Esophagus muscularis mucosa (tissue), 4 donors: ENCODE data around the gene ZNF653. TPM values are rescaled to one million over a fixed set of nuclear protein-coding genes. Genes with fewer than 3 reads are reported as not detected.
"Not testable (repeated sequence)": the region's sequence is repeated elsewhere in the genome, so short reads cannot be mapped to it uniquely, and the experiment has no call there.

Experiments
- DNase-seq: peaks from one replicate; pipeline ENCODE4 v3.0.0-alpha.2; 2017; ENCODE audit errors: extremely low spot score
- H3K27ac ChIP-seq, 4 donors: fragments of 200-600 bp; sonication (generic); replicated peaks in 1 of 4; 1 replicate in 3 of 4; 2 replicates in 1 of 4; pipeline ENCODE4 v1.5.1; 2016 to 2019; ENCODE audit warnings: mild to moderate bottlenecking in 1 of 4
- H3K27me3 ChIP-seq, 4 donors: fragments of 200-600 bp; sonication (generic); one replicate each; pipeline versions ENCODE4 v1.5.1 to v1.6.0; 2016 to 2019
- H3K36me3 ChIP-seq, 4 donors: fragments of 200-600 bp; sonication (generic); one replicate each; pipeline ENCODE4 v1.5.1; 2016 to 2019
- H3K4me1 ChIP-seq, 4 donors: fragments of 200-600 bp; sonication (generic); one replicate each; pipeline ENCODE4 v1.5.1; 2016 to 2019
- H3K4me3 ChIP-seq, 4 donors: fragments of 200-600 bp; sonication (generic); 1 replicate in 2 of 4; 2 replicates in 2 of 4; pipeline ENCODE4 v1.5.1; 2016 to 2019; ENCODE audit warnings: mild to moderate bottlenecking in 4 of 4, moderate library complexity in 1 of 4
- H3K9me3 ChIP-seq, 4 donors: fragments of 200-600 bp; sonication (generic); 1 replicate in 3 of 4; 2 replicates in 1 of 4; pipeline ENCODE4 v1.5.1; 2016 to 2019
- CTCF ChIP-seq, 3 experiments: fragments of 200-600 bp in 2 of 3; fragments of 450-650 bp in 1 of 3; sonication (generic) in 2 of 3; IDR thresholded peaks; one replicate each; pipeline ENCODE4 v1.5.1; 2017 to 2019; ENCODE audit warnings: antibody characterized with exemption in 3 of 3, mild to moderate bottlenecking in 2 of 3, moderate library complexity in 1 of 3
- EP300 ChIP-seq: sonication (generic); formaldehyde crosslinking; IDR thresholded peaks from one replicate; pipeline ENCODE4 v1.6.1; 2017; ENCODE audit warnings: antibody characterized with exemption
- POLR2A ChIP-seq: fragments of 450-650 bp; IDR thresholded peaks from one replicate; pipeline ENCODE4 v1.6.1; 2017; ENCODE audit warnings: antibody characterized with exemption, moderate library complexity, mild to moderate bottlenecking, low read depth
- POLR2AphosphoS5 ChIP-seq, 2 donors: sonication (generic); formaldehyde crosslinking; IDR thresholded peaks; one replicate each; pipeline ENCODE4 v1.6.1; 2017; ENCODE audit warnings: antibody characterized with exemption in 2 of 2
- WGBS: methylation state at CpG from one replicate; pipeline ENCODE4 v1.1.5; 2018; 5-methylcytosine and 5-hydroxymethylcytosine counted together
- intact Hi-C: fragments of 100-400 bp; cut with DNase I; formaldehyde crosslinking; loops from one replicate; pipeline ENCODE4 v1.15.1; 2023
- small RNA-seq, 3 donors: library from RNA; depleted of rRNA; stranded (forward); fragments of <200 nt; gene quantifications; one replicate each; pipeline ENCODE3, GENCODE V24; 2016
- total RNA-seq, 4 donors: library from RNA; depleted of rRNA; stranded (reverse); fragments of >200 nt; gene quantifications; one replicate each; pipeline versions ENCODE4 v1.1.0 to v1.2.1, GENCODE V29; 2016

ZNF653 gene
- total RNA-seq, 4 donors from 2014 or later = 9.1 to 13.9 (median 9.4) TPM

GRCh38 chr19:11434703-11435056 is 71.0 kb downstream of the ZNF653 start:
- H3K27ac ChIP-seq = peak overlapping the region; percentile 74 to 84 (median 80)
- peaks cover 25 to 33% (median 31%) of the 10 kb centered on the region in 4 donors for H3K36me3 ChIP-seq
- no CpG with 5 or more reads among the region's 9 CpGs for WGBS
- no peaks in the 10 kb centered on the region for H3K9me3 ChIP-seq
- DNase-seq = no peak
- no peaks in the 10 kb centered on the region for H3K27me3 ChIP-seq
- H3K4me1 ChIP-seq = peaks cover 17 to 27% (median 20%) of the 10 kb centered on the region in 4 donors
- TF ChIP-seq POLR2A (no peak), EP300 (no peak), POLR2AphosphoS5 (IDR thresholded peaks at IDR 0.05) (no peak), CTCF (IDR thresholded peaks at IDR 0.05) (no peak)
- peak overlapping the region; percentile 70 to 90 (median 76) for H3K4me3 ChIP-seq
- intact Hi-C loops = loop anchor here (5.0 to 10.0 kb wide), 2 partner anchors 52 to 70 kb away; partner anchors contain the start of genes EPOR and ZNF653

- not testable (repeated sequence) for H3K9me3 ChIP-seq, DNase-seq, H3K4me3 ChIP-seq, H3K27me3 ChIP-seq, H3K27ac ChIP-seq
- 96% methylated on average over 3 of the region's 3 CpGs for WGBS
- H3K36me3 ChIP-seq = peaks cover 18 to 23% (median 22%) of the 10 kb centered on the region in 4 donors
- intact Hi-C loops = loop anchor here (10.0 kb wide), 1 partner anchor 71 kb away; the partner anchor contains the start of gene ZNF653
- peaks cover 17 to 27% (median 20%) of the 10 kb centered on the region in 4 donors for H3K4me1 ChIP-seq
These were observed 72.1 kb downstream of the ZNF653 start for GRCh38 chr19:11433526-11433925.

Small RNA genes within 50 kb of the gene (small RNA-seq; reads per million reads assigned to genes)
- gene MIR7974 = 0 reads per million in 3 donors
- gene RN7SL833P = 0 to 0.51 (median 0) reads per million in 3 donors

Other genes starting within 250 kb of the ZNF653 start
- gene DOCK6, start 243.3 kb downstream of the ZNF653 start, total RNA-seq = 10 to 100 TPM; 32.6 to 51.0 (median 40.1) TPM
- not detected for gene TSPAN16, start 209.7 kb downstream of the ZNF653 start, total RNA-seq
- gene RAB3D, start 166.2 kb downstream of the ZNF653 start, total RNA-seq = 10 to 100 TPM; 15.1 to 40.3 (median 27.9) TPM
- 100 to 1,000 TPM; 197 to 241 (median 206) TPM for gene TMEM205, start 159.6 kb downstream of the ZNF653 start, total RNA-seq
- 10 to 100 TPM in 3 of 4 donors, 1 to 10 TPM in 1; 8.3 to 17.6 (median 13.8) TPM for gene CCDC159, start 159.3 kb downstream of the ZNF653 start, total RNA-seq
- gene PLPPR2, start 150.4 kb downstream of the ZNF653 start, total RNA-seq = 10 to 100 TPM; 32.0 to 49.8 (median 37.5) TPM
- gene SWSAP1, start 131.2 kb downstream of the ZNF653 start, total RNA-seq = 1 to 10 TPM in 3 of 4 donors, under 1 TPM in 1; 0.66 to 1.7 (median 1.5) TPM
- gene EPOR, start 121.5 kb downstream of the ZNF653 start, total RNA-seq = 1 to 10 TPM in 3 of 4 donors, under 1 TPM in 1; 0.99 to 5.2 (median 4.4) TPM
- gene RGL3, start 86.5 kb downstream of the ZNF653 start, total RNA-seq = 1 to 10 TPM; 1.2 to 7.9 (median 2.0) TPM
- under 1 TPM in 2 of 4 donors, not detected in 2; 0.39 to 0.83 TPM for gene ODAD3, start 70.7 kb downstream of the ZNF653 start, total RNA-seq
- gene PRKCSH, start 70.2 kb downstream of the ZNF653 start, total RNA-seq = 100 to 1,000 TPM in 2 of 4 donors, 10 to 100 TPM in 2; 81.0 to 141 (median 98.7) TPM
- gene ELAVL3, start 24.8 kb downstream of the ZNF653 start, total RNA-seq = under 1 TPM; under 0.01 to 0.69 (median 0.31) TPM
- gene ECSIT, start 23.3 kb upstream of the ZNF653 start, total RNA-seq = 10 to 100 TPM; 72.7 to 97.5 (median 81.8) TPM
- gene CNN1, start 33.0 kb upstream of the ZNF653 start, total RNA-seq = 1,000 to 10,000 TPM; 2,877 to 3,384 (median 2,954) TPM
- 10 to 100 TPM; 27.0 to 39.1 (median 30.5) TPM for gene ELOF1, start 53.4 kb upstream of the ZNF653 start, total RNA-seq
- gene ACP5, start 71.8 kb upstream of the ZNF653 start, total RNA-seq = 10 to 100 TPM in 3 of 4 donors, 1 to 10 TPM in 1; 7.3 to 16.0 (median 13.3) TPM
- gene ZNF627, start 91.6 kb upstream of the ZNF653 start, total RNA-seq = 10 to 100 TPM in 1 of 4 donors, 1 to 10 TPM in 3; 7.8 to 10.2 (median 7.9) TPM
- 1 to 10 TPM; 3.1 to 6.7 (median 5.0) TPM for gene ZNF823, start 233.1 kb upstream of the ZNF653 start, total RNA-seq